NCI-H2227 treated with DMSO at 0.1 percent for 48 hours (cell line): ENCODE data around the gene RCBTB2.
"Not testable (repeated sequence)": the region's sequence is repeated elsewhere in the genome, so short reads cannot be mapped to it uniquely, and the experiment has no call there.

Source experiments
- DNase-seq: peaks from one replicate; lab custom pipeline; 2025; lab: John Stamatoyannopoulos, UW

The RCBTB2 gene

DNA sequence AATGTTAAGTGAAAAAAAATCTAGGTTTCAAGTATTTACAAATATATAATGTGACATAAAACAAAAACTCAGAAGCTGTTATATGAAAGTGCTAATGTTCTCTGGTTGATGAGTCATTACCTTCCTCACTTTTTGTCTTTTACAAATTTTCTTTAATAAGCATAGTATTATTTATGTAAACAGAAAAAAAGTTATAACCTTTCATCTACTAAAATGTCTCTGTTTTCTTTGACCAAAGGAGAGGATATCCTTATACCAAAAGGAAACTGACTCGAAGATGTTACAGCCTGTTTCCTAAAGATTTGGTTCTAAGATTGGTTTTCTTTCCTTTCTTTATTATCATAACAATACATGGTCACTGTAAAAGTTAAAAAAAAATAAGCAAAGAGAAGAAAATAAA is 38.0 kb downstream of the RCBTB2 start:
- DNase-seq, result no peak

DNA sequence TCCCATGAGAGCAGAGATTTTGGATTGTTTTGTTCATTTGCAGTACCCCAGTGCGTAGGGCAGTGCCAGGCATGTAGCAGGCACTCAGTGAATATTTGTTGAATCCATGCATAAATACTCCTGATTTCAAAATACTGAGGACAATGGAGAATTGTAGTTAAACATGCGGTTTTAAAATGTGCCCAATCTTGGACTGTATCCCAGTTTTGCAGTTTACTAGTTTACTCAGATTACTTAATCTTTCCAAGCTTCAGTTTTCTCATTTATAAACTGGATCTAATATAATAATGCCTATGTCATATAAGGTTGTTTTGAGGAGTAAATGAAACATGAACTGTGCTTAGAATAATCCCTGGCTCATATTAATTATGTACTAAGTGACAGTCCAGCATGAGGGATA is 39.0 kb downstream of the RCBTB2 start:
- DNase-seq, result no peak

GRCh38 chr13:48493066-48493765 is 39.7 kb downstream of the RCBTB2 start:
- no peak for DNase-seq

- no peak for DNase-seq
These were observed 40.3 kb downstream of the RCBTB2 start for GRCh38 chr13:48492470-48493065.

DNA sequence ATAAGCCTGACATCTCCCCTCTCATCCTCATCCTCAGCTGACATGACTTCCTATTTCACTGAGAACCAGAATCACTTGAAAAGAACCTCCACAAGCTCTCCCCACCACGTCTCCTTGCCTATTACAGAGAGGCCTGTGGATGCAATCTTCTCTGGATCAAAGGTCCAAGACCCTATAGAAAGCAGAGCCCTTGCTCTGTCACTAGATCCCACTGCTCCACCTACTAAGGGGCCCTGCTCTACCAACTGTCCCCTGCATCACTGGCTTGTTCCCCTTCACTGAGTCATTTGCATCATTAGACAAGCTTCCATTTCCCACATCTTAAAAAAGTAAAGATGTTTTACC is 40.8 kb downstream of the RCBTB2 start:
- no peak for DNase-seq

GRCh38 chr13:48491423-48492095 is 41.3 kb downstream of the RCBTB2 start:
- DNase-seq, result no peak

GRCh38 chr13:48490241-48490640 is 42.6 kb downstream of the RCBTB2 start:
- DNase-seq, result no peak

GRCh38 chr13:48489666-48490065 is 43.2 kb downstream of the RCBTB2 start:
- no peak for DNase-seq

DNA sequence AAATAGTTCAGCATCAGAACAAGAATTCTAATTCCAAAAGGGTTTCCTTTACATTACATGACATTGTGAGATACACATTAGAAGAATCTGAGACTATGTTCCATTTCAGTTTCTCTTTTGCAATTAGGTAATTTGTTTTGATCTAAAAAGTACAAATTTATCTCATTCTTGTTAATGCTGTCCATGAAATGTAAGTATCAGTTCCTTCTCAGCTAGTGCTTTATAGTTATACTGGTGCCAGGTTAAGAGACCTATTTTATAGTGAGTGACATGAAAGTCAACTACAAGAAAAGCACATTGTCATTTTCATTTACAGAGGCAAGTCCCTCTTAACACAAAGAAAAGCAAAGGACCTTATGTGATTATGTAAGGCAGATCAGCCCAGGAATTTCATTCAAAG is 43.9 kb downstream of the RCBTB2 start:
- no peak for DNase-seq

- DNase-seq, result no peak
These were observed 44.9 kb downstream of the RCBTB2 start for GRCh38 chr13:48487968-48488367.

- DNase-seq, result no peak
These were observed 46.0 kb downstream of the RCBTB2 start for GRCh38 chr13:48486836-48487235.

DNA sequence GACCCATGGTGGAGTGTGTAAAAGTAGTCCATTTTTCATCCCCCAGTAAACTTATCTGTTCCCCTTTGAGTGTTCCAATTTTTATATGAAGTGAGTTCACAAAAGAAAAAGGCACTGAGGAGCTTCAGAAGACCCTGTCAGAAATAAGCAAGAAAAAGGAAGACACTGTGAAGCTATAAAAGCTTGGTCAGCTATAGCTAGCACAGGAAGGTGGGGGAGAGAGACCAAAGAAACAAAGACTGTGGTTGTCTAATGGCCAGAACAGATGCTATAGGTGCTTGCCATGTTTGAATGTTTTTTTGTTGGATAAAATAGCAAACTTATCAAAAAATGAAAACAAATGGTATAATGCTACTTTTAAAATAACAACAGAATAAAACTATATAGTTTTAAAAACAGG is 46.5 kb downstream of the RCBTB2 start:
- DNase-seq, result no peak

GRCh38 chr13:48485432-48485831 is 47.4 kb downstream of the RCBTB2 start:
- no peak for DNase-seq

GRCh38 chr13:48483575-48483974 is 49.3 kb downstream of the RCBTB2 start:
- DNase-seq, result no peak

- no peak for DNase-seq
These were observed 54.5 kb downstream of the RCBTB2 start for GRCh38 chr13:48478391-48478790.

DNA sequence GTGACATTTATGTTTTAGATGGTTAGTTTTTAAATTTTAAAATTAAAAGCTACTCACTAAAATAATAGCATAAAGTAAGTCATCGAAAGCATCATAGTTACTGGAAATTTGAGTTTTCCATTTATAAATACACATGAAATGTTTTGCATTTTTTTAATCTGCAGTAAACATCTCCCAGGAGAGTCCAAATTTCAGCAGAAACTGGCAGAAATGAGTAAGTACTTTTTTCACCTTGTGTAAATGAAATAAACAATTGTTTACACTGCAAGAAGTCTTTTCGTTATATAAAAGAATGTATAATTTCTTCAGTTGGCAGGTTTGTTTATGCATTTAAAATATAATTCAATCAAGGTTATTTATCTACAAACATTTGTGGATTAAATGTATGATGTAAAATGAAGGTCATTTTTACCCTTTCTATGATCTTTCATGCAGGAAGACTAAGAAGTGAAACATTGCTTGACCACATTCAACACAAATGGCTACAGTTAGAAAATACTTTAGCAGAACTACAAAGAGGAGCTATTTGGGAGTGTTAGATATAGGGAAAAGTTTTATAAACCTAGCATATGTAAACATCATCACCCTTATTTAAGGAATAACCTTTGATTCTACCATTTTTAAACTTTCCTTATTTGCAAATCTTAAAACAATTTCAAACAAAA is 55.6 kb downstream of the RCBTB2 start:
- no peak for DNase-seq

GRCh38 chr13:48476686-48477085 is 56.2 kb downstream of the RCBTB2 start:
- no peak for DNase-seq

DNA sequence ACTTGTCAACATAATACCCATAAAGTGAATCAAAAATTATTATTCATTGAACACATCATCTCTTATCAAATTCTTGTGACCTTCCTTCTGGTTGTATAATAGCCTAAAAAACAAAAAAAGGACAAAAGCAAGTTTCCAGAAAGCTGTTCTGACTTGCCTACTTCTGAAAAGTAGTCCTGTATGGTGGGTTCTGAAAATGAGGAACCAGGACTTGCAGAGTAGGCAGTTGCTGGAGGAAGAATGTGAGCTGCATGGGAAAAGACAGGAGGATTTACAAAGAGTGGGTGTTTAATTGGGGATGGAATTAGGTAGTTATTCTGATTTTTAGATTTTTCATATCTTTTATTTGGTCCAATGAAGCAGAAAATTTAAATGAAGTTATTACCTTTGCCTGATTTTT is 56.7 kb downstream of the RCBTB2 start:
- DNase-seq, result no peak

- DNase-seq, result no peak
These were observed 57.6 kb downstream of the RCBTB2 start for GRCh38 chr13:48475230-48475629.

- DNase-seq, result no peak
These were observed 75.2 kb downstream of the RCBTB2 start for GRCh38 chr13:48457578-48458242.

DNA sequence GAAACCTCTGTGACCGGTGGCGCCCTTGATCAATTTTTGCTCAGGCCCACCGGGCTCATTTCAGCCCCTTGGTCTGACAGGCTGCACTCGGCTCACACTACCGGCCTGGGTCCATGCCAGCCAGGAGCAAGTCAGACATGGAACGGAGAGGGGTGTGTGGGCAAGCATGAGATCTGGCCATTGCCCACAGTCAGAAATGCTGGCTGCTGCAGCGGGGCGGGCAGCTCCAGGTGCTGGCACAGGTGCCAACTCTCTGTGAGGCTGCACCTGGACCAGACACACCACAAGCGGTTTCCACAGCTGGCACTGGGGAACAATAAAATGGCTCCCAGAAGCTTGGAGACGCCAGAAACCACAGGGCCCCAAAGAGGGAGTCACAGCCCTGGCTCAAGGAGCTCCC is 76.3 kb downstream of the RCBTB2 start:
- DNase-seq, result no peak

GRCh38 chr13:48451196-48451595 is 81.7 kb downstream of the RCBTB2 start:
- not testable (repeated sequence) for DNase-seq

GRCh38 chr13:48449656-48450055 is 83.2 kb downstream of the RCBTB2 start:
- DNase-seq, result no peak
